ENCODE measurements around the gene MTREX.

- TF ChIP-seq POLR2A (IDR thresholded peaks at IDR 0.05) (no peak), CTCF (IDR thresholded peaks at IDR 0.05) (no peak), POLR2AphosphoS5 (IDR thresholded peaks at IDR 0.05) (no peak)
Measured at GRCh38 chr5:55415071-55415470, 107.3 kb downstream of the MTREX start.
